SK-N-SH (cell line): ENCODE measurements around the gene SYNM. TPM values are rescaled to one million over a fixed set of nuclear protein-coding genes. Genes with fewer than 3 reads are reported as not detected.

Experiments
- CTCF ChIA-PET: fragments of 300-600, 350-600 bp; formaldehyde crosslinking; extraction: SDS; loops from one replicate; lab custom pipeline; 2021; lab: Yijun Ruan, JAX
- POLR2A ChIA-PET: fragments of 350-600 bp; sonication (Branson Sonifier 250); formaldehyde crosslinking; extraction: SDS; loops from one replicate; lab custom pipeline; 2020; ENCODE audit warnings: antibody characterized with exemption, inconsistent platforms; lab: Yijun Ruan, JAX
- DNase-seq: peaks from one replicate; pipeline ENCODE4 v3.0.0; 2012
- H2AFZ ChIP-seq: fragments of 200-600 bp; sonication (generic); 2 replicates; pipeline ENCODE4 v1.8.1; 2016; ENCODE audit warnings: antibody characterized with exemption, mild to moderate bottlenecking, low read depth
- H3F3A ChIP-seq: fragments of 200-600 bp; sonication (generic); replicated peaks from 2 replicates; pipeline ENCODE3; 2016; ENCODE audit warnings: antibody characterized with exemption, mild to moderate bottlenecking; ENCODE audit not compliant: insufficient read depth
- H3K27ac ChIP-seq, 2 experiments: fragments of 200-500 bp in 1 of 2; fragments of 200-600 bp in 1 of 2; sonication (Bioruptor generic) in 1 of 2; sonication (generic), shearing (Covaris generic) in 1 of 2; 2 replicates each; pipeline versions ENCODE4 v1.5.1 to v1.6.1; 2014 to 2016; ENCODE audit warnings: low read depth in 2 of 2, inconsistent platforms in 1 of 2, low read length in 1 of 2, mild to moderate bottlenecking in 1 of 2, mixed read lengths in 1 of 2
- H3K27me3 ChIP-seq: fragments of 200-600 bp; sonication (generic), shearing (Covaris generic); 2 replicates; pipeline ENCODE4 v1.6.1; 2016; ENCODE audit warnings: mixed run types; ENCODE audit not compliant: insufficient read depth
- H3K36me3 ChIP-seq, 2 experiments: fragments of 200-500 bp in 1 of 2; fragments of 200-600 bp in 1 of 2; sonication (Bioruptor generic) in 1 of 2; sonication (generic) in 1 of 2; replicated peaks in 1 of 2; 2 replicates each; pipeline versions ENCODE3 to v1.5.1; 2014 to 2016; ENCODE audit warnings: low read length in 1 of 2, mild to moderate bottlenecking in 1 of 2; ENCODE audit not compliant: insufficient read depth in 2 of 2, control insufficient read depth in 1 of 2
- H3K4me1 ChIP-seq, 2 experiments: fragments of 200-500 bp in 1 of 2; fragments of 200-600 bp in 1 of 2; sonication (Bioruptor generic) in 1 of 2; sonication (generic), shearing (Covaris generic) in 1 of 2; 2 replicates each; pipeline versions ENCODE4 v1.5.1 to v1.6.1; 2014 to 2016; ENCODE audit warnings: low read depth in 1 of 2, low read length in 1 of 2, mixed run types in 1 of 2; ENCODE audit not compliant: insufficient read depth in 2 of 2, control insufficient read depth in 1 of 2
- H3K4me2 ChIP-seq: fragments of 200-600 bp; sonication (generic), shearing (Covaris generic); 2 replicates; pipeline ENCODE4 v1.6.1; 2017; ENCODE audit warnings: mixed run types
- H3K4me3 ChIP-seq, 2 experiments: fragments of 200-500 bp in 1 of 2; fragments of 200-600 bp in 1 of 2; sonication (Bioruptor generic) in 1 of 2; sonication (generic), shearing (Covaris generic) in 1 of 2; 2 replicates each; pipeline versions ENCODE4 v1.5.1 to v1.8.1; 2014 to 2016; ENCODE audit warnings: low read depth in 2 of 2, inconsistent platforms in 1 of 2, low read length in 1 of 2, mild to moderate bottlenecking in 1 of 2, mixed read lengths in 1 of 2, moderate library complexity in 1 of 2
- H3K79me2 ChIP-seq: fragments of 200-600 bp; sonication (generic); 2 replicates; pipeline ENCODE4 v1.8.1; 2017; ENCODE audit warnings: mild to moderate bottlenecking; ENCODE audit not compliant: insufficient read depth
- H3K9ac ChIP-seq: fragments of 200-600 bp; sonication (generic); 2 replicates; pipeline ENCODE4 v1.6.1; 2017; ENCODE audit warnings: mixed run types
- H3K9me2 ChIP-seq: fragments of 200-600 bp; sonication (generic); 2 replicates; pipeline ENCODE4 v1.6.1; 2017; ENCODE audit warnings: mixed run types
- H3K9me3 ChIP-seq: fragments of 200-600 bp; sonication (generic); 2 replicates; pipeline ENCODE4 v1.6.1; 2017; ENCODE audit warnings: mixed run types, mild to moderate bottlenecking, moderate library complexity
- H4K20me1 ChIP-seq: fragments of 200-600 bp; sonication (generic); 2 replicates; pipeline ENCODE4 v1.6.1; 2017; ENCODE audit warnings: mild to moderate bottlenecking, mixed run types; ENCODE audit not compliant: insufficient read depth
- CHD2 ChIP-seq: fragments of 150-350 bp; IDR thresholded peaks from 2 replicates; pipeline ENCODE4 v1.6.1; 2018; ENCODE audit warnings: low read length; ENCODE audit not compliant: partially characterized antibody
- EZH2phosphoT487 ChIP-seq: fragments of 200-600 bp; sonication (generic); IDR thresholded peaks from 2 replicates; pipeline ENCODE4 v1.6.1; 2017; ENCODE audit warnings: low read depth, mixed run types, mild to moderate bottlenecking, antibody characterized with exemption, moderate library complexity, borderline replicate concordance
- FOSL2 ChIP-seq: IDR thresholded peaks from 2 replicates; pipeline ENCODE4 v1.4.0; 2012; ENCODE audit warnings: low read depth, mild to moderate bottlenecking, moderate library complexity, borderline replicate concordance
- FOXJ3 ChIP-seq: sonication (generic); formaldehyde crosslinking; IDR thresholded peaks from 2 replicates; pipeline ENCODE4 v1.5.1; 2020; ENCODE audit warnings: mild to moderate bottlenecking, missing genetic modification reagents
- FOXM1 ChIP-seq: IDR thresholded peaks from 2 replicates; pipeline ENCODE4 v1.4.0; 2012; ENCODE audit warnings: low read depth, mild to moderate bottlenecking
- GABPA ChIP-seq: IDR thresholded peaks from 2 replicates; pipeline ENCODE4 v1.4.0; 2012; ENCODE audit warnings: low read depth, mild to moderate bottlenecking
- JUND ChIP-seq: IDR thresholded peaks from 2 replicates; pipeline ENCODE4 v1.4.0; 2012
- MXI1 ChIP-seq: IDR thresholded peaks from 2 replicates; pipeline ENCODE4 v1.6.1; 2012; ENCODE audit warnings: mild to moderate bottlenecking, low read depth, low read length, improper control_type of control experiment
- NFIC ChIP-seq: IDR thresholded peaks from 2 replicates; pipeline ENCODE4 v1.4.0; 2012; ENCODE audit warnings: borderline replicate concordance
- RAD21 ChIP-seq: IDR thresholded peaks from 2 replicates; pipeline ENCODE4 v1.6.1; 2012; ENCODE audit warnings: mild to moderate bottlenecking, low read length
- RFX5 ChIP-seq: IDR thresholded peaks from 2 replicates; pipeline ENCODE4 v1.6.1; 2012; ENCODE audit warnings: mild to moderate bottlenecking, improper control_type of control experiment, low read length
- SMC3 ChIP-seq: IDR thresholded peaks from 2 replicates; pipeline ENCODE4 v1.6.1; 2012; ENCODE audit warnings: low read depth, low read length, improper control_type of control experiment
- TEAD4 ChIP-seq: IDR thresholded peaks from 2 replicates; pipeline ENCODE4 v1.4.0; 2012; ENCODE audit warnings: mild to moderate bottlenecking, borderline replicate concordance; ENCODE audit not compliant: insufficient read depth
- USF2 ChIP-seq: fragments of 150-350 bp; IDR thresholded peaks from 2 replicates; pipeline ENCODE4 v1.6.1; 2017; ENCODE audit warnings: antibody characterized with exemption, low read length, low read depth, borderline replicate concordance
- YY1 ChIP-seq: IDR thresholded peaks from 2 replicates; pipeline ENCODE4 v1.4.0; 2012; ENCODE audit warnings: low read depth, mild to moderate bottlenecking
- WGBS: methylation state at CpG from one replicate; pipeline ENCODE4 v1.1.6; 2017; ENCODE audit warnings: low lambda C conversion rate; 5-methylcytosine and 5-hydroxymethylcytosine counted together
- polyA plus RNA-seq, 3 experiments: library from polyadenylated mRNA; depleted of rRNA; stranded (reverse); fragments of >200 nt; gene quantifications; 2 replicates each; pipeline ENCODE4 v1.2.3, GENCODE V29; 2012
- TF ChIP-seq, protein P1 (sequence below): IDR thresholded peaks from 2 replicates; pipeline ENCODE4 v1.6.1; 2012; ENCODE audit warnings: mild to moderate bottlenecking, low read depth, low read length, moderate library complexity
- TF ChIP-seq, protein P2 (sequence below): IDR thresholded peaks from 2 replicates; pipeline ENCODE4 v1.4.0; 2012; ENCODE audit warnings: low read depth, borderline replicate concordance
- TF ChIP-seq, protein P3 (sequence below): fragments of 200-600 bp; sonication (generic); IDR thresholded peaks from 2 replicates; pipeline ENCODE4 v1.6.1; 2017; ENCODE audit warnings: antibody characterized with exemption, mild to moderate bottlenecking, moderate library complexity

The SYNM gene
- polyA plus RNA-seq, 1 of the 3 experiments (the other 2 are of a cell fraction): 5.0 TPM

DNA sequence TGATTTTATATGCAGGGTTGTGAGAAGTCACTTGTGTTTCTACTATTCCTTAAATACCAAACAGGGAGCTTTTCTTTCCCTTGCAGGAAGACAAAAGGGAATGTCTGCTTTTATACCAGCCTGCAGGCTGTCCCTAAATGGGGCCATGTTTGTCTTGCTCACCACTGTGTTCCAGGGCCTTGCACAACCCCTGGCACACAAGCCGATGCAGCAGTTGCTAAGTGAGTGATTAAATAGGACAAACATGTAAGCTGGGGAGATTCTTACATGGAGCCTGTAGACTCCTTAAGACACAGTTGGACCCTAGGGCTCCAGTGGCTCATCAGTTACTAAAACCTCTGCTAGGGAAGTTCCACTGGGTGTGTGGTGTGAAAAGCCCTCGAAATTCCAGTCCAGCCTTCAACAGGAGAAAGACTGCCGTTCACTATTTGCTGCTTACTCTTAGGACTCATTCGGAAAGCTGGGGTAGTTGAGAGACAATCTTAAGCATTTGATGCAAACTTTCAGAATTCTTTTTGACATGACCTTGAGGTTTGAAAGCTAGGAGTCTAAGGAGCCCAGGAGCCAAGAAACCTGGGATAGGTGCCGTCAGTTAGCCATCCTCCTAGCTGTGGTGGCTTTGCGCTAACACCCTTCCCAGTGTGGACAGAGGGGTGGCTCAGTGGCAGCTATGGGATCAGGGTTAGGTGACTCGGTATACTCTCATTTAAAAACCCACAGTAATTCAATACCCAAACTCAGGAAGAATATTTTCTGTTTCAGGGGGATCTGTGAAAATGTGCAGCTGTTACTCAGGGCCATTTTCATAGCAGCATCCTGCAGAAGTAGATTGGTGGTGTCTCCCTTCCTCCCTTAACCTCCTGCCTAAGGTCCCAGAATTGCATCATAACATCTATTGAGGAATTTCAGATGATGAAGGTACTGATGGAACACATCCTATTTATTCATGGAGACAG lies 39.1 kb downstream of the SYNM start (continued):
- TF ChIP-seq, protein P1, sequence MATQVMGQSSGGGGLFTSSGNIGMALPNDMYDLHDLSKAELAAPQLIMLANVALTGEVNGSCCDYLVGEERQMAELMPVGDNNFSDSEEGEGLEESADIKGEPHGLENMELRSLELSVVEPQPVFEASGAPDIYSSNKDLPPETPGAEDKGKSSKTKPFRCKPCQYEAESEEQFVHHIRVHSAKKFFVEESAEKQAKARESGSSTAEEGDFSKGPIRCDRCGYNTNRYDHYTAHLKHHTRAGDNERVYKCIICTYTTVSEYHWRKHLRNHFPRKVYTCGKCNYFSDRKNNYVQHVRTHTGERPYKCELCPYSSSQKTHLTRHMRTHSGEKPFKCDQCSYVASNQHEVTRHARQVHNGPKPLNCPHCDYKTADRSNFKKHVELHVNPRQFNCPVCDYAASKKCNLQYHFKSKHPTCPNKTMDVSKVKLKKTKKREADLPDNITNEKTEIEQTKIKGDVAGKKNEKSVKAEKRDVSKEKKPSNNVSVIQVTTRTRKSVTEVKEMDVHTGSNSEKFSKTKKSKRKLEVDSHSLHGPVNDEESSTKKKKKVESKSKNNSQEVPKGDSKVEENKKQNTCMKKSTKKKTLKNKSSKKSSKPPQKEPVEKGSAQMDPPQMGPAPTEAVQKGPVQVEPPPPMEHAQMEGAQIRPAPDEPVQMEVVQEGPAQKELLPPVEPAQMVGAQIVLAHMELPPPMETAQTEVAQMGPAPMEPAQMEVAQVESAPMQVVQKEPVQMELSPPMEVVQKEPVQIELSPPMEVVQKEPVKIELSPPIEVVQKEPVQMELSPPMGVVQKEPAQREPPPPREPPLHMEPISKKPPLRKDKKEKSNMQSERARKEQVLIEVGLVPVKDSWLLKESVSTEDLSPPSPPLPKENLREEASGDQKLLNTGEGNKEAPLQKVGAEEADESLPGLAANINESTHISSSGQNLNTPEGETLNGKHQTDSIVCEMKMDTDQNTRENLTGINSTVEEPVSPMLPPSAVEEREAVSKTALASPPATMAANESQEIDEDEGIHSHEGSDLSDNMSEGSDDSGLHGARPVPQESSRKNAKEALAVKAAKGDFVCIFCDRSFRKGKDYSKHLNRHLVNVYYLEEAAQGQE: no peak
- TF ChIP-seq EZH2phosphoT487: no peak
- no peak for TF ChIP-seq JUND

- Histone ChIP-seq H3K9me3 (no peaks in the 10 kb centered on the region), H2AFZ (no peak overlapping the region), H3F3A (no peaks in the 10 kb centered on the region), H3K4me2 (no peak overlapping the region), H3K4me3 (no peak overlapping the region), H3K36me3 (no peaks in the 10 kb centered on the region), H4K20me1 (no peaks in the 10 kb centered on the region), H3K27ac (no peak overlapping the region), H3K79me2 (no peaks in the 10 kb centered on the region), H3K9ac (no peak overlapping the region), H3K4me1 (peaks cover 0 to 11% of the 10 kb centered on the region in 2 experiments; a peak in 1 of 4 replicates), H3K9me2 (no peaks in the 10 kb centered on the region), H3K27me3 (no peaks in the 10 kb centered on the region)
- POLR2A ChIA-PET: no interaction called here
- WGBS: 92% methylated on average over 10 of the region's 10 CpGs
- CTCF ChIA-PET: interaction anchor here (1.2 to 1.3 kb wide), 2 partner anchors 11 to 39 kb away, joined by 3 to 4 read pairs; no protein-coding TSS in a partner anchor
- DNase-seq: no peak
- TF ChIP-seq, protein P1: no peak
- TF ChIP-seq SMC3 (no peak), USF2 (no peak), CHD2 (no peak), YY1 (no peak), FOXM1 (no peak), MXI1 (no peak), RAD21 (no peak), GABPA (no peak), TEAD4 (no peak), FOSL2 (no peak), JUND (no peak), RFX5 (no peak), FOXJ3 (CRISPR knock-in tag) (no peak), NFIC (no peak), EZH2phosphoT487 (no peak)
- TF ChIP-seq, protein P2, sequence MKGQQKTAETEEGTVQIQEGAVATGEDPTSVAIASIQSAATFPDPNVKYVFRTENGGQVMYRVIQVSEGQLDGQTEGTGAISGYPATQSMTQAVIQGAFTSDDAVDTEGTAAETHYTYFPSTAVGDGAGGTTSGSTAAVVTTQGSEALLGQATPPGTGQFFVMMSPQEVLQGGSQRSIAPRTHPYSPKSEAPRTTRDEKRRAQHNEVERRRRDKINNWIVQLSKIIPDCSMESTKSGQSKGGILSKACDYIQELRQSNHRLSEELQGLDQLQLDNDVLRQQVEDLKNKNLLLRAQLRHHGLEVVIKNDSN: no peak
- TF ChIP-seq, protein P3, sequence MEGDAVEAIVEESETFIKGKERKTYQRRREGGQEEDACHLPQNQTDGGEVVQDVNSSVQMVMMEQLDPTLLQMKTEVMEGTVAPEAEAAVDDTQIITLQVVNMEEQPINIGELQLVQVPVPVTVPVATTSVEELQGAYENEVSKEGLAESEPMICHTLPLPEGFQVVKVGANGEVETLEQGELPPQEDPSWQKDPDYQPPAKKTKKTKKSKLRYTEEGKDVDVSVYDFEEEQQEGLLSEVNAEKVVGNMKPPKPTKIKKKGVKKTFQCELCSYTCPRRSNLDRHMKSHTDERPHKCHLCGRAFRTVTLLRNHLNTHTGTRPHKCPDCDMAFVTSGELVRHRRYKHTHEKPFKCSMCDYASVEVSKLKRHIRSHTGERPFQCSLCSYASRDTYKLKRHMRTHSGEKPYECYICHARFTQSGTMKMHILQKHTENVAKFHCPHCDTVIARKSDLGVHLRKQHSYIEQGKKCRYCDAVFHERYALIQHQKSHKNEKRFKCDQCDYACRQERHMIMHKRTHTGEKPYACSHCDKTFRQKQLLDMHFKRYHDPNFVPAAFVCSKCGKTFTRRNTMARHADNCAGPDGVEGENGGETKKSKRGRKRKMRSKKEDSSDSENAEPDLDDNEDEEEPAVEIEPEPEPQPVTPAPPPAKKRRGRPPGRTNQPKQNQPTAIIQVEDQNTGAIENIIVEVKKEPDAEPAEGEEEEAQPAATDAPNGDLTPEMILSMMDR: no peak
Measured at GRCh38 chr15:99145005-99145404, 40.1 kb downstream of the SYNM start.
